LNCaP clone FGC (cell line): ENCODE measurements around the gene PRKN.
"Not testable (repeated sequence)": the region's sequence is repeated elsewhere in the genome, so short reads cannot be mapped to it uniquely, and the experiment has no call there.

ENCODE experiments used
- DNase-seq: peaks from one replicate; pipeline ENCODE4 v3.0.0-alpha.2; 2011; ENCODE audit warnings: low read depth
- H3K4me3 ChIP-seq: 2 replicates; pipeline ENCODE4 v1.5.1; 2011; ENCODE audit warnings: mild to moderate bottlenecking, low read depth, low read length, control low read depth
- TF ChIP-seq, protein P1 (sequence below): IDR thresholded peaks from 2 replicates; pipeline ENCODE4 v1.5.1; 2012; ENCODE audit warnings: mild to moderate bottlenecking; ENCODE audit not compliant: control insufficient read depth, insufficient read depth; ENCODE audit errors: extremely low read depth

PRKN gene

DNA sequence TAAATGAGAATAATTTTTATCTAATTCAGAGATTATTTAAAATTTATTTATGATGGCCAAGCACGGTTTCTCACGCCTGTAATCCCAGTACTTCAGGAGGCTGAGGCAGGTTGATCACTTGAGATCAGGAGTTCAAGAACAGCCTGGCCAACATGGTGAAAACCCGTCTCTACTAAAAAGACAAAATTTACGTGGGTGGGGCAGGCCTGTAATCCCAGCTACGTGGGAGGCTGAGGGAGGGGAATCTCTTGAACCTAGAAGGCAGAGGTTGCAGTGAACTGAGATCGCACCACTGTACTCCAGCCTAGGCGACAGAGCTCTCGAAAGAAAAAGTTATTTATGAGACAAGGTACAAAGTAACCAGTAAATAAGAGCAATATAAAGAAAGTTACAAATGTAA is 1394.2 kb downstream of the PRKN start:
- TF ChIP-seq, protein P1, sequence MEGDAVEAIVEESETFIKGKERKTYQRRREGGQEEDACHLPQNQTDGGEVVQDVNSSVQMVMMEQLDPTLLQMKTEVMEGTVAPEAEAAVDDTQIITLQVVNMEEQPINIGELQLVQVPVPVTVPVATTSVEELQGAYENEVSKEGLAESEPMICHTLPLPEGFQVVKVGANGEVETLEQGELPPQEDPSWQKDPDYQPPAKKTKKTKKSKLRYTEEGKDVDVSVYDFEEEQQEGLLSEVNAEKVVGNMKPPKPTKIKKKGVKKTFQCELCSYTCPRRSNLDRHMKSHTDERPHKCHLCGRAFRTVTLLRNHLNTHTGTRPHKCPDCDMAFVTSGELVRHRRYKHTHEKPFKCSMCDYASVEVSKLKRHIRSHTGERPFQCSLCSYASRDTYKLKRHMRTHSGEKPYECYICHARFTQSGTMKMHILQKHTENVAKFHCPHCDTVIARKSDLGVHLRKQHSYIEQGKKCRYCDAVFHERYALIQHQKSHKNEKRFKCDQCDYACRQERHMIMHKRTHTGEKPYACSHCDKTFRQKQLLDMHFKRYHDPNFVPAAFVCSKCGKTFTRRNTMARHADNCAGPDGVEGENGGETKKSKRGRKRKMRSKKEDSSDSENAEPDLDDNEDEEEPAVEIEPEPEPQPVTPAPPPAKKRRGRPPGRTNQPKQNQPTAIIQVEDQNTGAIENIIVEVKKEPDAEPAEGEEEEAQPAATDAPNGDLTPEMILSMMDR: no peak
- H3K4me3 ChIP-seq: no peak overlapping the region
- no peak for DNase-seq

DNA sequence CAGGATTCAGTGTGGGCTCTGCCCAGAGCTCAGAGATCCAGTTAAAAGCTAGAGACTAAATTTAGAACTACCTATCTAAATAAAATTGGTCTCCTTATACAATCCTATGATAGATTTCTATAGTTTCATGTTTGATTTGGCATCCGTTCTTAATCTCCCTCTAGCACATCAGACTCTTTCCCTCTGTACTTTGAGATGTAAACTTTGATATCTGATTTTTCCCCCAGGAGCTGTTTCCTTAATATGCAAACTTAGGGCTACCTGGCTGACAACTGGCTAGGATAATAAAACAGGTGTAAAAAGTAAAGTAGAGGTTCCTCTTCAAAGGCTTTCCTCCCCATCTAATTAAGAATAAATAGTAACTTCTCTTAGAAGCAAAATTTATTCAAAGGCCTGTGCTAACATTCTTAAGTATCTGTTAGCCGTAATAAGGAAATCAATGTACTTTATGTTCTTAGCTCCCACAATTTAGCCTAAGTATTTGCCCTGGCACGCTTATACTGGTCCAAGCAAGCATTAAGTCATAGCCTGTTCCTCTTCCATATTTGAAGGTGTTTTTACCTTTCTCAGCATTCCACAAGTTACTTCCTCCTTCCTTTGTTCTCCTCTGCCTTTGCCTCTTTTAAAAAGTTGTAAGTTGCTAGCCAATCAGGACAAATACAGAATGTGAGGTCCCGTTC is 1396.0 kb downstream of the PRKN start:
- not testable (repeated sequence) for H3K4me3 ChIP-seq
- peak; percentile 83 for DNase-seq

DNA sequence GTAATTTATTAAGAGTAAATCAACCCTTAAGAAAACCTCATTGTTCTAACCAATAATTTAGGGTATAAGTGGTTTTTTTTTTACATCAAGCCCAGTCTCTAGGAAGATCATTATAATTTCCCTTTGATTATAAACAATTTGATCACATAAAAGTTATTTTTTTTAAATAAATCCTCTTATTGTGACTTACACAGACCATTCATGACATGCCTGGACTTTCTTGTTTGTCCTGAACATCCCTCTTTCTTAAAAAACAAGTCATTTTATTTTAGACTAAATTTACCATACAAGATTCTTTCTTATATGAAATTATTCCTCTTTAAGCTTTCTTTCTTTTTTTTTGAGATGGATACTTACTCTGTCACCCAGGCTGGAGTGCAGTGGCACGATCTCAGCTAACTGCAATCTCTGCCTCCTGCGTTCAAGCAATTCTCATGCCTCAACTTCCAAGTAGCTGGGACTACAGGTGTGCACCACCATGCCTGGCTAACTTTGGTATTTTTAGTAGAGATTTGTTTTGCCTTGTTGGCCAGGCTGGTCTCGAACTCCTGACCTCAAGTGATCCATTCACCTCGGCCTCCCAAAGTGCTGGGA is 1400.1 kb downstream of the PRKN start:
- TF ChIP-seq, protein P1: no peak
- no peak for DNase-seq
- H3K4me3 ChIP-seq: no peak overlapping the region

DNA sequence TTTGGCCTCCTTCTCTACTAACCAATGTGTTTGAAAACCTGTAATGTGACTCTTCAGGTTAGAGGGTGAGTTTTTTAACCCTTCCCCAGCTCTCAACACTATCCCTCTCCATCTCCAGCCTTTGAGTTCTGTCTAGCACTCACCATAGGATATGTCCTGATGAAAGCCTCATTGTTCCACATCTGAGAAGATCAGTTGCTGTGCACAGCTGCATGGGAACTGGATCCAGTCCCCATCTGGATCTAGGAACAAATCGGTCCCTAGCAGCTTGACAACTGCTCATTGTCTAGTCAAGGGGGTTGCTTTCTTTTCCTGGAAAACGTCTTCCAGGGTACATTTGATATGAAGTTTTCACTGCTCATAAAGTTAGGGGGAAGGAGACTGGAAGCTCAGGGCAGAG is 1408.3 kb downstream of the PRKN start:
- TF ChIP-seq, protein P1: no peak
- DNase-seq: no peak
- no peak overlapping the region for H3K4me3 ChIP-seq

DNA sequence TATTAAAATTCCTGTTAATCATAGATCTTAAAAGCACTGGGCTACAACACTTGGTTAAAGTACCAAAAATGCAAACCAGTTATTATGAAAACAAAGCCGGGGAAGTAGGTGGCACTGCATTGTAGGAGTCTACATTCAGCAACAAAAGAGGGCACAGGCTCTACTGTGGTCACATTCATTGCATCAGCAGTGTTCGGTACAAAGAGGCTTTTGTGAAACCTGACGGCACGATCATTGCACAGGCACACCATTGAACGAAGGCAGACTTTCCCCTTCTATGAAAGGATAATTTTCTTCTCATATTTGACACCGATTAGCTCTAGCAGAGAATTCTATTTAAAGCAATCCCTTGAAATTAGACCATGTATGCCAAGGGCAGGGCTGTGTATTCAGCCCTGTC is 1409.1 kb downstream of the PRKN start:
- H3K4me3 ChIP-seq: no peak overlapping the region
- TF ChIP-seq, protein P1: no peak
- DNase-seq: no peak

DNA sequence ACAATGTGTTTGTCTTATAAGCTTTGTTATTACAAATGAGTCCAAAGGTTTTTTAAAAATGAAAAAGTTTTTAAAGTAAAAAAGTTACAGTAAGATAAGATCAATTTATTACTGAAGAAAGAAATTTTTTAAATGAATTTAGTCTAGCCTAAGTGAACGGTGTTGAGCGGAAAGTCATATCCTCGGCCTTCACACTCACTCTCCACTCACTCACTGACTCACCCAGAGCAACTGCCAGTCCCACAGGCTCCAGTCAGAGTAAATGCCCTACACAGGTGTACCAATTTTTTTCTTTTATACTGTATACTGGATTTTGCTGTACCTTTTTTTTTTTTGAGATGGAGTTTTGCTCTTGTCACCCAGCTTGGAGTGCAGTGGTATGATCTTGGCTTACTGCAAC is 1411.0 kb downstream of the PRKN start:
- TF ChIP-seq, protein P1: no peak
- no peak overlapping the region for H3K4me3 ChIP-seq
- no peak for DNase-seq

DNA sequence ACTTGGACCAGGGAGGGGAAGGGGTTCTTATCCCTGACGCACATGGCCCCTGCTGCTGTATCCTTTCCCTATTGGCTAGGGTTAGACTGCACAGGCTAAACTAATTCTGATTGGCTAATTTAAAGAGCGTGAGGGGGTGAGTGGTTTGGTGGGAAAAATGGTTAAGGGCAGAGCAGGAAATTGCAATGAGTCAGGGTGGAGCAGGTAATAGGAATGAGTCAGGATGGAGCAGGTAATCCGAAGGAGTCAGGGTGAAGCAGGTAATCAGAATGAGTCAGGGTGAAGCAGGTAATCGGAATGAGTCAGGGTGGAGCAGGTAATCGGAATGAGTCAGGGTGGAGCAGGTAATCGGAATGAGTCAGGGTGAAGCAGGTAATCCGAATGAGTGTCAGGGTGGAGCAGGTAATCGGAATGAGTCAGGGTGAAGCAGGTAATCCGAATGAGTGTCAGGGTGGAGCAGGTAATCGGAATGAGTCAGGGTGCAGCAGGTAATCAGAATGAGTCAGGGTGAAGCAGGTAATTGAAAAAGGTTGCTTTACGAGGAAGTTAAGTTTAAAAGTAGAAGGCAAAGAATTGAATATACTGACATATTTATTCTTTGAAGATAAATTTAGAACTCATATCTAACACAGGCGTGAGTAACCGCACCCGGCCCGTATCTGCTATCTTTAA is 1412.2 kb downstream of the PRKN start:
- not testable (repeated sequence) for H3K4me3 ChIP-seq, DNase-seq

DNA sequence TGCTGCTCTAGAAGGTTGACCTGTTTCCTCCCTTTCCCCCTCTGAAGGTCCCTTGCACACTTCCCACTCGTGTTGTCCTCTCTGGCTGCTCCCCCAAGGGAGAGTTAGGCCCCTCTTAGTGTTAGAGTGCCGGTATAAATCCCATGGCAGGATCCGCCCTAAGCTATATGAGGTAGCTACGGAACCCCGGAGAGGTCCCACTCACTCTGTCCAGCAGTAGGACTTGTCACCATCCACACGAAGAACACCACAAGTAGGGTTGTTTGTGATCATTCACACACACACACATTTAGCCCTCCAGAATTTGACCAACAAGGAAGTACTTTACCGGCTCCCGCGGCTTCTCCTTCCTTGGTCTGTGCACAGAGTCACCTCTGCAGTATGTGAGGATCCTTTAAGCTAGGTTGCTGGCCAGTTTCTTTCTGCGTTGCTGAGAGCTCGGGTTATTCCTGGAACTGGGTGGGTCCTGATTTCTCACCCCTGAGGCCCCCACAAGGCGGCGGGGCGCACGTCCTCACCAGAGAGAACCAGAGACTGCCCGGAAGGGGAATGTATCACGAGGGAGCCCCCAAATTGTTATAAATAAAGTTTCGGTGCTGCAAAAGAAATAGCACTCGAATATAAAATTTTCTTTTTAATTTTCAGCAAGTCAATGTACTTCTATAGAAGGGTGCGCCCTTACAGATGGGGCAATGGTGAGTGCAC is 1412.9 kb downstream of the PRKN start:
- not testable (repeated sequence) for H3K4me3 ChIP-seq, DNase-seq
